ENCODE results near the gene FOXP1.

FOXP1 gene

GRCh38 chr3:71251156-71251775 lies 332.3 kb downstream of the FOXP1 start:
- no peak for DNase-seq

GRCh38 chr3:71250026-71250425 lies 333.5 kb downstream of the FOXP1 start:
- DNase-seq, result no peak

- peak; percentile 48 for DNase-seq
Observed at GRCh38 chr3:71247958-71248335, 335.6 kb downstream of the FOXP1 start.

- DNase-seq, result peak; percentile 55
Observed at GRCh38 chr3:71247221-71247957, 336.1 kb downstream of the FOXP1 start.

GRCh38 chr3:71245971-71246880 lies 337.3 kb downstream of the FOXP1 start:
- DNase-seq, result no peak

- DNase-seq, result no peak
Observed at GRCh38 chr3:71244826-71245488, 338.6 kb downstream of the FOXP1 start.

GRCh38 chr3:71244153-71244825 lies 339.2 kb downstream of the FOXP1 start:
- no peak for DNase-seq

- no peak for DNase-seq
Observed at GRCh38 chr3:71243229-71243628, 340.3 kb downstream of the FOXP1 start.

- no peak for DNase-seq
Observed at GRCh38 chr3:71241981-71242560, 341.5 kb downstream of the FOXP1 start.

- DNase-seq, result peak; percentile 60
Observed at GRCh38 chr3:71241246-71241901, 342.2 kb downstream of the FOXP1 start.

GRCh38 chr3:71240034-71240433 lies 343.5 kb downstream of the FOXP1 start:
- no peak for DNase-seq

GRCh38 chr3:71238355-71238757 lies 345.2 kb downstream of the FOXP1 start:
- peak; percentile 30 for DNase-seq

GRCh38 chr3:71237672-71238071 lies 345.9 kb downstream of the FOXP1 start:
- no peak for DNase-seq

- DNase-seq, result no peak
Observed at GRCh38 chr3:71235846-71236245, 347.7 kb downstream of the FOXP1 start.

- no peak for DNase-seq
Observed at GRCh38 chr3:71232895-71233294, 350.6 kb downstream of the FOXP1 start.

- DNase-seq, result no peak
Observed at GRCh38 chr3:71232175-71232679, 351.3 kb downstream of the FOXP1 start.

- no peak for DNase-seq
Observed at GRCh38 chr3:71231680-71232079, 351.8 kb downstream of the FOXP1 start.

GRCh38 chr3:71229905-71230657 lies 353.4 kb downstream of the FOXP1 start:
- no peak for DNase-seq

GRCh38 chr3:71228156-71228866 lies 355.2 kb downstream of the FOXP1 start:
- no peak for DNase-seq

- no peak for DNase-seq
Observed at GRCh38 chr3:71227270-71227661, 356.3 kb downstream of the FOXP1 start.
